Fibroblast of skin of left biceps (primary cell): ENCODE data around the gene XRCC2.
"Not testable (repeated sequence)": the region's sequence is repeated elsewhere in the genome, so short reads cannot be mapped to it uniquely, and the experiment has no call there.

ENCODE experiments used
- DNase-seq, 2 experiments: peaks; one replicate each; pipeline ENCODE4 v3.0.0-alpha.2; 2013; ENCODE audit warnings: low read depth in 2 of 2

XRCC2 gene

DNA sequence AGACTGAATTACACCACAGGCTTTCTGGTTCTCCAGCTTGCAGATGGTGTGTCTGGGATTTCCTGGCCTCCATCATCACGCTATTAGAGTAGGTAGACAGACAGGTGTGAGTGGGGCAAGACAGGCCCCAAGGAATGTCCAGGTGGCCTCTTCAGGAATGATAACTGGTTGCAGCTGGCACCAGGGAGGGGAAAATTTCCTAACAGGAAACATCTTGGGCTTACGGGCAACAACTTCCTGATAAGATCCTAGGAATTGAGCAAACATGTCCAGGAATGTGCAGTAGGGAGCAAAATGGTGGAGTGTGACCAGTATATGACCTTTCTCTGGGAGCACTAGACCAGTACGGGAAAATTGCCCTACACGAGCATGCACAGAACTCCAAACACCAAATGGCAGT lies 11.3 kb downstream of the XRCC2 start:
- no peak for DNase-seq

DNA sequence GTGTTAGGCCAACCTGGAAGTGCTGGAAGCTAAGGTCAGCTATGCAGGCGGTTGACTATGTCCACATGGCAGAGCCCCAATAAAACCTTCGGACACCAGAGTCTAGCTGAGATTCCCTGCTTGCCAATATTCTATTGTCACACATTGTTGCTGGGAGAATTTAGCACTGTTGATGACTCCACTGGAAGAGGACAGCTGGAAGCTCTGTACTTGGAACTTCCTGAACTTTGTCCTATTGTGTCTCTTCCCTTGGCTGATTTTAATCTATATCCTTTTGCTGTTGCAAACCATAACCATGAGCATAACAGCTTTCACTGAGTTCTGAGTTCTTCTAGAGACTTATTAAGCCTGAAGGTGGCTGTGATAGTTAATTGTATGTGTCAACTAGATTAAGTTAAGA lies 12.0 kb downstream of the XRCC2 start:
- no peak for DNase-seq

GRCh38 chr7:152663148-152663740 lies 12.7 kb downstream of the XRCC2 start:
- DNase-seq = no peak

DNA sequence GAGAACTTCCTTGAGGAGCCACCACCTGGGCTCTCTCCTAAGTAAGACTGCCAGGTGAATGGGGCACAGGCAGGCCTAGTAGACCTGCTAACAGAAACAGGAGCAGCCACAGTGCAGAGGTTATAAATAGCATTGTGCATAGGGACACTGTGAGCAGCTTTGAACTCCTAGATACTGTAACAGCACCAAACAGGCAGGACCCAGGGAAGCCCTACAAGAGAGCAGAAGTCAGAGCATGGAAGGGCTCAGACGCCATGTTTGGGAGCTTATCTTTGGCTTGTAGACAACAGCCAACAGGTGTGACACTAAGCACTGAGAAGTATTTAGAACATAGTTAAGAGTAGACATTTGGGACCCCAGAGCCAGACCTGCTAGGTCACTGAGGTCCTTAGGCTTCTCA lies 14.5 kb downstream of the XRCC2 start:
- DNase-seq = no peak

DNA sequence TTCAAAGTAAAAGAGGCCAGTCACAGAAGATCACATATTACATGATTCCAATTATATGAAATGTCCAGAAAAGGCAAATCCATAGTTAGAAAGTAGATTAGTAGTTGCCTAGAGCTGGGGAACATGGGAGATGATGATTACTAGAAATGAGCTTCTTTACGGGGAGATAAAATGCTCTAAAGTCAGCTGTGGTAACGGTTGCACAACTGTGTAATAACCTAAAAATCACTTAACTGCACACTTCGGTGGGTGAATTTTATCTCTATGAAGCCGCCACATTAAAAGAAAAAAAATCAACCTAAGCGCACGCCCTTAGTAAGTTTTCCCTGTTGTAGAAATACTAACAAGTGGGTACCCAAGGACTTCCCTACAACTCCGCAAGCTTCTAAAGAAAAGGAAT lies 15.9 kb downstream of the XRCC2 start:
- no peak for DNase-seq

DNA sequence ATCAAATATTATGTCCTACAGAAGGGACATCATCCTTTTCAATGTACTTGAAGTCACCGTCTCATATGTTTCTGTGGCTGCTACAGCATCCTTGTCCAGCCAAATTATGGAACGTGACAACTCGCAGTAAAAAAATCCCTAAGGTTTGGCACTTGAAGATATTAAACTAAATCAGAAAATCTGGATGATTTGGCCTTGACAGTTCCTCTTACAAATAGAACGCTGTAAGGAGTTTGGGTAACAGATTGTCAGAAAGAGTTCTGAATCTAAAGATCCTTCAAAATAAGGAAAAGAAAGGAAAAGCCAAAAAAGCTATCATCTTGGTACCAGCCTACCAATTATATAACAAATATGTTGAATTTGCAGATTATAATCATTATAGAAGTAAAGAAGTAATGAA lies 21.0 kb downstream of the XRCC2 start:
- DNase-seq = no peak

- DNase-seq = no peak
Measured at GRCh38 chr7:152649220-152649619, 26.7 kb downstream of the XRCC2 start.

DNA sequence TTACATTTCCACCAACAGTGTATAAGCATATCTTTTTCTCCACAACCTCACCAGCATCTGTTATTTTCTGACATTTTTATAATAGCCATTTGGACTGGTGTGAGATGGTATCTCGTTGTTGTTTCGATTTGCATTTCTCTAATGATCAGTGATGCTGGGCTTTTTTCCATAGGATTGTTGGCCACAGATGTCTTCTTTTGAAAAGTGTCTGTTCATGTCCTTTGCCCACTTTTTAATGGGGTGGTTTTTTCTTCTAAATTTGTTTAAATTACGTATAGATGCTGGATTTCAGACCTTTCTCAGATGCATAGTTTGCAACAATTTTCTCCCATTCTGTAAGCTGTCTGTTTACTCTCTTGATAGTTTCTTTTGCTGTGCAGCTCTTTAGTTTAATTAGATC lies 28.9 kb downstream of the XRCC2 start:
- DNase-seq = no peak

DNA sequence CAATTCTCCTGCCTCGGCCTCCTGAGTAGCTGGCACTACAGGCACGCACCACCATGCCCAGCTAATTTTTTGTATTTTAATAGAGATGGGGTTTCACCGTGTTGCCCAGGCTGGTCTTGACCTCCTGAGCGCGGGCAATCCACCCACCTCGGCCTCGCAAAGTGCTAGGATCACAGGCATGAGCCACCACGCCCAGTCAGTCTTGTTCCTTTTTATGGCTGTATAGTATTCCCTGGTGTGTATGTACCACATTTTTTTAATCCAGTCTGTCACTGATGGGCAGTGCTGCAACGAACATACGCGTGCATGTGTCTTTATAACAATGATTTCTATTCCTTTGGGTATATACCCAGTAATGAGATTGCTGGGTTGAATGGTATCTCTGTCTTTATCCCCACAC lies 29.4 kb downstream of the XRCC2 start:
- DNase-seq = not testable (repeated sequence)

GRCh38 chr7:152643979-152644559 lies 31.9 kb downstream of the XRCC2 start:
- DNase-seq = no peak

DNA sequence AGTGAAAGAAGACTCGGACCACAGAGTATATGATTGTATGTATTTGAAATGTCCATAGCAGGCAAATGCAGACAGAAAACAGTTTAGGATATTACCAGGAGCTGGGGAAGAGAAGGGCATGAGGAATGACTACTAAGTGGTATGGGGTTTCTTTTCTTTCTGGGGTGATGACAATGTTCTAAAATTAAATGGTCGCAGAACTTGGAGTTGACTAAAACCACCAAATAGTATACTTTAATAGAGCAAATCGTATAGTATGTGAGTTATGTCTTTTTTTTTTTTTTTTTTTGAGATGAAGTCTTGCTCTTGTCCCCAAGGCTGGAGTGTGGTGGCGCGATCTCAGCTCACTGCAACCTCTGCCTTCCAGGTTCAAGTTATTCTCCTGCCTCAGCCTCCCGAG lies 34.6 kb downstream of the XRCC2 start:
- DNase-seq = no peak

DNA sequence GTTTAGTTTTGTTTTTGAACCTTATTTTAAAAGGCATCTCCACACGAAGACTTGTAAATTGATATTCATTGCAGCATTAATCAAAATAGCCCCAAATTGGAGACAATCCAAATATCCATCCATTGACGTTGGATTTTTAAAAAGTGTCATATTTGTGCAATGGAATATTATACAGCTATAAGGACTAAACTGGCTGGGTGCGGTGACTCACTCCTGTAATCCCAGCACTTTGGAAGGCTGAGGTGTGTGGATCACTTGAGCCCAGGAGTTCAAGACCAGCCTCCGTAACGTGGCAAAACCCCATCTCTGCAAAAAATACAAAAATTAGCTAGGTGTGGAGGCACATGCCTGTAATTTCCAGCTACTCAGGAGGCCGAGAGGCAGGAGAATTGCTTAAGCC lies 35.1 kb downstream of the XRCC2 start:
- DNase-seq = no peak

DNA sequence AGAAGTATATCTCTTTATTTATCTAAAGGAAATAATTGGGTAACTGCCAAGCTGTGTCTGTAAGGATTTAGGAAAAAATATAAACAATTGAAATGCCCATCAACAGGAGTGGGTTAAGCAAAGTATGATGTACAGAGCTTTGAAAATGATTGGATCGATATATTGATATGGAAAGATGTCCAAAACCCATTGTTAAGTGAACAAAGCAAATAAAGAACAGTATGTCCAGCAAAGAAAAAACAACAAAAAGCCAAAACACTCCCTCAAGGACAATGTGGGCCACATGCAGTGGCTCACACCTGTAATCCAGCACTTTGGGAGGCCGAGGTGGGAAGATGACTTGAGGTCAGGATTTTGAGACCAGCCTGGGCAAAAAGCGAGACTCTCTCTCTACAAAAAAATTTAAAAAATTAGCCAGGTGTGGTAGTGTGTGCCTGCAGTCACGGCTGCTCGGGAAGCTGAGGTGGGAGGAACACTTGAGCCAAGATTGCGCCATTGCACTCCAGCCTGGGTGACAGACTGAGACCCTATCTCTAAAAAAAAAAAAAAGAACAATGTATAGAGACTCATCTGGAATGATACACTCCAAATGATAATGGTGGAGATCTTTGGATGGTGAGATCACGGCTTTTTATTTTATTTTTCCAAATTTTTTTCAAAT lies 37.9 kb downstream of the XRCC2 start:
- no peak for DNase-seq

DNA sequence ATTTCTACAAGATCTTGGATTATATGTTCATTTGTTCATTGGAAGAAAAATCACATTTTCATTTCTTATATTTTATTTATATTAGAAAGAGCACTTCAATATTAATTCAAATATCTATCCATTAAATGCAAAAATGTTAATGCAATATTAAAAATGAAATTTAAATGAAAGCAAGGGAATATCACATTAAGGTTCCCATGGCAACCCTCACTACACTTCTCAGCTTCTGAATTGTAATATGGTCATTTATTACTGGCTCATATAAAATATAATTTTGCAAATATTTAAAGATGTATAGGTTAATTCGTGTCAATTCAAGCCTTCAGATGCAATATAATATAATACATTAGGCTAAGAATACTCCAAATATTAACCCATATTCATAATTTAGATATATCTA lies 38.8 kb downstream of the XRCC2 start:
- no peak for DNase-seq

DNA sequence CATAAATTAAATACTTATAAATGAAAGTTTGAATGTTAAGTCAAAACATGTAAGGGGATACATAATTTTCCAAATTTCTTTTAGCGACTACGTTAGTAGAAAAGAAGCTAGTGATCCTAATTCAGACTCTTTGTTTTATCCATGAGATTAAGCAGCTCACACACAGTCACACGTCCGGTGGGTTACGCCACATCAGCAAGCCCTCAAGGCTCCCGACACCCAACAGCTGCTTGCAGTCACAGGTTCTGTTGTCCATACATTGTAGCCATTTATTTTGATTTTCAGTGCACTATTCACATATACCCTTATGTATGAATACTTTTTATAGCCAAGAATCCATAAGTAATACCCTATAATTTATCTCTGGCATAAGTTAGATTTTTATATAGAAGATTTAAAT lies 39.5 kb downstream of the XRCC2 start:
- DNase-seq = no peak

DNA sequence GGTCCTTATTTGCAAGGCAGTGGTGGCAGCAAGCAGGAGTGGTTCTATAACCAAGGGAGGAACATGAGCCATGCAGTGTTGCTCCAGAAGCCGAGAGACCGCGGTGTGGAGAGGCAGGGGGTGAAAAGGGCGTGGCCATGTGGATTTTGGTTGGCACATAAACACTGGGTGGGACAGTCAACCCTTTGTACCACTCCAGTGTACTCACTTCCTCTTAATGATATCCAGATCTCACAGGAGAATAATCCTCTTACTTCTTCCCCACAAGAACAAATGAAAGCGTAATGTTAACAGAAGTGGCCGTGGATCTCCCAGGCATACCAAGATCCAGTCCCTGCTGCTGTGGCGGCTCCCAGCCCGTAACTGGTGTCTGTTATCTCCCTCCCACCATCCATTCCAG lies 42.4 kb downstream of the XRCC2 start:
- no peak for DNase-seq

GRCh38 chr7:152633072-152633471 lies 42.9 kb downstream of the XRCC2 start:
- no peak for DNase-seq

DNA sequence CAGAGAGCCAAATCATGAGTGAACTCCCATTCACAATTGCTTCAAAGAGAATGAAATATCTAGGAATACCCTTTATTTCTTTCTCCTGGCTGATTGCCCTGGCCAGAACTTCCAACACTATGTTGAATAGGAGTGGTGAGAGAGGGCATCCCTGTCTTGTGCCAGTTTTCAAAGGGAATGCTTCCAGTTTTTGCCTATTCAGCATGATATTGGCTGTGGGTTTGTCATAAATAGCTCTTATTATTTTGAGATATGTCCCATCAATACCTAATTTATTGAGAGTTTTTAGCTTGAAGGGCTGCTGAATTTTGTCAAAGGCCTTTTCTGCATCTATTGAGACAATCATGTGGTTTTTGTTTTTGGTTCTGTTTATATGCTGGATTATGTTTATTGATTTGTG lies 47.2 kb downstream of the XRCC2 start:
- DNase-seq = not testable (repeated sequence)

DNA sequence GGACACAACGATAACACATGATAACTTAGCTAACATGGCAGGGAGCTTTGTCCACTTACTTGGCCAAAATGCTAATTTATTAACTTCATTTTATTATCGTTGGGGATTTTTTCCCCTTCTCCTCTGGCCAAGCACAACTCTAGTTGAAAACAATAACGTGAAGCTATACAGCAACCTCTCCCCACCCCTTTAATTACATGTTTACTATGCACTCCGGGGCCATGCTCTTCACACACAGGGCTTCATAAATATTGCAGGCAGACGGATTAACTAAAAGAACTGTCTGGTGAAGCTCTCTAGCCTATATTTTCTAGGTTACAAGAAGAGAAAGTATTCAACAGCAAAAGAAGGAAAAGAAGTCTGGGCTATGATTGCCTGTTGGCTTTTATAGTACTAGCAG lies 51.7 kb downstream of the XRCC2 start:
- no peak for DNase-seq

GRCh38 chr7:152621426-152621825 lies 54.5 kb downstream of the XRCC2 start:
- DNase-seq = no peak

GRCh38 chr7:152619027-152619739 lies 56.8 kb downstream of the XRCC2 start:
- no peak for DNase-seq

DNA sequence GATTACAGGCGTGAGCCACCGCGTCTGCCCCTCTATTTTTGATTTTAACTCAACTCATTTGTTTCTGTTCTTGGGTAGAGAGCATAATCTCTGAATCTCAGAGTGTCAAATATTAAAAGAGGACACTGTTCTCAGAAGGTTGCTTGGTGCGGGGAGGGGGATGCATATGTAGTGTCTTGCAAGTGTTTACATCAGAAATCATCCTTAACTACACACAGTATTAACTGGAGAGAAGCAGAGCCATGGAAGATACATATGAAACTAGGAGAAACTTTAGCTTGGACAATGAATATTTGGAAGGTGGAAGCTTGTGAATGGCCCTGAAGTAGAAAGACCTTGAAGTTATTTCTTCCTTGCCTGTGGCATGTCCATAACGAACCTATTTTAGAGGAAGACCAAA lies 57.5 kb downstream of the XRCC2 start:
- DNase-seq = no peak

DNA sequence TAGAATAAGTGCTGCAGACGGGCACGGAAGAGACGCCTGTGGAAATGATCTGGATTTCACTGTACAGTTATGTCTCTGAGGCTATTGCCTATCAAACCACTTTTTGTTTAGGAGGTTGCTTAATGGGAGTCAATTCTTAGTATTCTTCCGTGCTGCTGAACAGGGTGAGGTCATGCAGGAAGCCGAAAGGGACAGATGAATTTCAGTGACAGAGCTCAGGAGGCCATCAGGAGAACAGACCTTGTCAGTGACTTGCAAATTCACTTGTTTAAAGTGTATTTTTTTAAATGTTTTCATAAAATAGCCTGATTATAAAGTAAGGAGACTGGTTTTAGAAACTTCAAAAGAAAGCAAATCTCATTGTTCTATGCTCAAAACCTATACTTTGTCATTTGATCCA lies 58.9 kb downstream of the XRCC2 start:
- DNase-seq = no peak
